Nephron (organoid): ENCODE results near the gene C16orf82.

ENCODE experiments used
- H3K27ac Mint-ChIP-seq, 3 experiments: 2 replicates each; pipeline ENCODE4 v1.8.0; 2020; ENCODE audit warnings: mixed read lengths in 3 of 3, mild to moderate bottlenecking in 2 of 3, moderate library complexity in 1 of 3
- H3K27me3 Mint-ChIP-seq: 2 replicates; pipeline ENCODE4 v1.8.0; 2021; ENCODE audit warnings: low read depth, mild to moderate bottlenecking, moderate library complexity, mixed read lengths
- H3K36me3 Mint-ChIP-seq: 2 replicates; pipeline ENCODE4 v1.8.0; 2020; ENCODE audit warnings: low read depth, mixed read lengths
- H3K4me1 Mint-ChIP-seq: 2 replicates; pipeline ENCODE4 v1.8.0; 2020; ENCODE audit warnings: mixed read lengths
- H3K4me3 Mint-ChIP-seq, 3 experiments: 2 replicates each; pipeline ENCODE4 v1.8.0; 2020; ENCODE audit warnings: mild to moderate bottlenecking in 3 of 3, mixed read lengths in 3 of 3, moderate library complexity in 2 of 3
- H3K9me3 Mint-ChIP-seq: 2 replicates; pipeline ENCODE4 v1.8.0; 2020; ENCODE audit warnings: mixed read lengths
- TF ChIP-seq, protein P1 (sequence below), 3 experiments: fragments of 200-600 bp; sonication (generic); IDR thresholded peaks; one replicate each; pipeline ENCODE4 v1.5.0; 2021; ENCODE audit warnings: antibody characterized with exemption in 3 of 3; ENCODE audit not compliant: unreplicated experiment in 3 of 3

C16orf82 gene

DNA sequence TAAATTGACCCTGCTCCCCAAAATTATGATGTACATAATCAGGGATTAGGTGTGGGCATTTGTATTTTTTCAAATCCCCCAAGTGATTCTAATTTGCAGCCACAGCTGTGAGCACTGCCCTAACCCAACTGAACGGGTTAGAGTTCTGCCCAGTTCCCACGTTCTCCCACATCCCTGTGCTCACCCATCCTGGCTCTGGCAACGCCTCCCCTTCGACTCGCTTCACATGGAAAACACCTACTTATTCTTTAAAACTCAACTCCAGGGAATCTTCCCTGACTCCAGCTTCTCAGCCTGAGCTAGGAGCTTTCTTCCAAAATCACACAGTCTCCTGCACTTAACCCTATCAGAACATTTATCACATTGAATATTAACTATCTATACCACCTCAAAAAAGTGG is 17.6 kb upstream of the C16orf82 start:
- Mint-ChIP-seq H3K4me1 (no peaks in the 10 kb centered on the region), H3K27me3 (no peaks in the 10 kb centered on the region), H3K9me3 (no peaks in the 10 kb centered on the region), H3K36me3 (no peaks in the 10 kb centered on the region), H3K27ac (no peak overlapping the region), H3K4me3 (no peak overlapping the region)
- TF ChIP-seq, protein P1, sequence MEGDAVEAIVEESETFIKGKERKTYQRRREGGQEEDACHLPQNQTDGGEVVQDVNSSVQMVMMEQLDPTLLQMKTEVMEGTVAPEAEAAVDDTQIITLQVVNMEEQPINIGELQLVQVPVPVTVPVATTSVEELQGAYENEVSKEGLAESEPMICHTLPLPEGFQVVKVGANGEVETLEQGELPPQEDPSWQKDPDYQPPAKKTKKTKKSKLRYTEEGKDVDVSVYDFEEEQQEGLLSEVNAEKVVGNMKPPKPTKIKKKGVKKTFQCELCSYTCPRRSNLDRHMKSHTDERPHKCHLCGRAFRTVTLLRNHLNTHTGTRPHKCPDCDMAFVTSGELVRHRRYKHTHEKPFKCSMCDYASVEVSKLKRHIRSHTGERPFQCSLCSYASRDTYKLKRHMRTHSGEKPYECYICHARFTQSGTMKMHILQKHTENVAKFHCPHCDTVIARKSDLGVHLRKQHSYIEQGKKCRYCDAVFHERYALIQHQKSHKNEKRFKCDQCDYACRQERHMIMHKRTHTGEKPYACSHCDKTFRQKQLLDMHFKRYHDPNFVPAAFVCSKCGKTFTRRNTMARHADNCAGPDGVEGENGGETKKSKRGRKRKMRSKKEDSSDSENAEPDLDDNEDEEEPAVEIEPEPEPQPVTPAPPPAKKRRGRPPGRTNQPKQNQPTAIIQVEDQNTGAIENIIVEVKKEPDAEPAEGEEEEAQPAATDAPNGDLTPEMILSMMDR (IDR thresholded peaks at IDR 0.05; ENCODE audit: unreplicated experiment in 3 of 3), result no peak

DNA sequence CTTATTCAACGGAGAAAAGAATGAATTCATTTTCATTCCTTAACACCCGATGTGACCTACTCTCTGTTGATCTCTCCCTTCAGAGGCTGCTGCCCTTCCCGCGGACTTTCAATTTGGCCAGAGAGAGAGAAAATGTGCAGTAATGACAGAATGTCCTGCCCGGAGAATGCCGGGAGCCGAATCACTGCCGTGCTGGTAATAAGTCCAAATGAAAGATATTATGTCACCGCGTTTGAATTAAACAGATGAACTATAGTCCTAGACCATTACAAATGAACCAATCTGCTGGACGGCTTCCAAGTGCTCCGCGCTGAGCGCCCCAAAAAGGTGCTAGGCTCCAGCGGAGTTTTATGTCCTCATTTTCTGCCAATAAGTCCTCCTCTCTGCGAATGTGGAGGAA is 14.7 kb upstream of the C16orf82 start:
- no peak overlapping the region for H3K4me3 Mint-ChIP-seq
- no peak overlapping the region for H3K27ac Mint-ChIP-seq
- no peaks in the 10 kb centered on the region for H3K36me3 Mint-ChIP-seq
- H3K4me1 Mint-ChIP-seq, result no peaks in the 10 kb centered on the region
- H3K27me3 Mint-ChIP-seq, result peaks cover 7% of the 10 kb centered on the region
- TF ChIP-seq, protein P1 (IDR thresholded peaks at IDR 0.05; ENCODE audit: unreplicated experiment in 3 of 3), result no peak
- peaks cover 3% of the 10 kb centered on the region for H3K9me3 Mint-ChIP-seq

DNA sequence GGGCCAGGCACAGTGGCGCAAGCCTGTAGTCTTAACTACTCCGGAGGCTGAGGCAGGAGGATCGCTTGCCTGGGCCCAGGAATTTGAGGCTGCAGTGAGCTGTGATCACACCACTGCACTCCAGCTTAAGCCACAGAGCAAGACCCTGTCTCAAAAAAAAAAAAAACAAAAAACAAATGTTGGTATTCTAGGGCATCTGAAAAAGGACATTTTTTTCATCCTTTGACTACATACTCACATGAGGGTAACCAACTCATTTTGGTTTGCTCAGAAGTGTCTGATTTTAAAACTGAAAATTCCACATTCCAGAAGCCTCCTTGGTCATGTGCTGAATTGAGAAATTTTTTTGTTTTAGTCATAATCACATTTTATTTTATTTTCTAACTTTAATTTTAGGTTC is 12.7 kb upstream of the C16orf82 start:
- Mint-ChIP-seq H3K27ac (no peak overlapping the region), H3K4me3 (no peak overlapping the region), H3K9me3 (peaks cover 3% of the 10 kb centered on the region), H3K27me3 (peaks cover 7% of the 10 kb centered on the region), H3K4me1 (no peaks in the 10 kb centered on the region), H3K36me3 (no peaks in the 10 kb centered on the region)
- TF ChIP-seq, protein P1 (IDR thresholded peaks at IDR 0.05; ENCODE audit: unreplicated experiment in 3 of 3), result no peak

DNA sequence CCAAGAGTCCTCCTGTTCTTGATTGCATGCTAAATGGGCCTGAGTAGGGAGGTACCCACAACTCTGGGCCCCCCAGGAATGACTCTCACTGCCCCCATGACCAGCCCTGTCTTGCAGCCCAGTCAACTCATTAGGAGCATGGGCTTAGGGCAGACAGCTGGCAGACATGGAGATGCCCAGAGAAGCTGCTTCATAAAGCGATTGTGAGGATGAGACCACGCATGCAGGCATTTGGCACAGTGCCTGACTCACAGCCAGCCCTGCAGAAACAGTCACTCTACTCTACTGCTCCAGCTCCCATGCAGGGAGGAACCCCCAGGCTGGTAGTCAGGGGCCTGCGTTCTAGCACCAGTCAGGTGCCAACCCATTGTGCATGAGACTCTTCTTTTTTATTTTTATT is 8.4 kb upstream of the C16orf82 start:
- H3K36me3 Mint-ChIP-seq, result no peaks in the 10 kb centered on the region
- H3K27me3 Mint-ChIP-seq, result peaks cover 10% of the 10 kb centered on the region
- no peaks in the 10 kb centered on the region for H3K4me1 Mint-ChIP-seq
- H3K4me3 Mint-ChIP-seq, result no peak overlapping the region
- H3K27ac Mint-ChIP-seq, result no peak overlapping the region
- TF ChIP-seq, protein P1 (IDR thresholded peaks at IDR 0.05; ENCODE audit: unreplicated experiment in 3 of 3), result no peak
- peaks cover 3% of the 10 kb centered on the region for H3K9me3 Mint-ChIP-seq

DNA sequence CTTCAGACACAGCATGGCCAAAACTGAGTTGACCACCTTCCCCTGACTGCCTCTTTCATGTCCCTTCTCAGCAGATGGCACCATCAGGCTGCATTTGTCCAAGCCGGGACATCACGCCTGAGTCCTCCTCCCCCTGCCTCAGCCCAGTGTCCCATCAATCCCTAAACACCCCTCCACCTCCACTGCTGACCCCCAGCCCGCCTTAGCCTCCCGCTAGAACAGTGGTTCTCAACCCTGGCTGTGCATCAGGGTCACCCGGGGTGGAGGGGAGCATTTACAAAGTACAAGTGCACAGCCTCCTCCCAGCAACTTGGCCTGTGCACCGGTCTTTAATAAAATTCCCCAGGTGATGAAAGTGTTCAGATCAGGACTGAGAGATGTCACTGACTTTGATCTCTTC is 4.0 kb downstream of the C16orf82 start:
- no peak overlapping the region for H3K4me3 Mint-ChIP-seq
- no peak overlapping the region for H3K27ac Mint-ChIP-seq
- H3K9me3 Mint-ChIP-seq, result peaks cover 4% of the 10 kb centered on the region
- TF ChIP-seq, protein P1 (IDR thresholded peaks at IDR 0.05; ENCODE audit: unreplicated experiment in 3 of 3), result no peak
- peaks cover 24% of the 10 kb centered on the region for H3K27me3 Mint-ChIP-seq
- no peaks in the 10 kb centered on the region for H3K4me1 Mint-ChIP-seq
- no peaks in the 10 kb centered on the region for H3K36me3 Mint-ChIP-seq

DNA sequence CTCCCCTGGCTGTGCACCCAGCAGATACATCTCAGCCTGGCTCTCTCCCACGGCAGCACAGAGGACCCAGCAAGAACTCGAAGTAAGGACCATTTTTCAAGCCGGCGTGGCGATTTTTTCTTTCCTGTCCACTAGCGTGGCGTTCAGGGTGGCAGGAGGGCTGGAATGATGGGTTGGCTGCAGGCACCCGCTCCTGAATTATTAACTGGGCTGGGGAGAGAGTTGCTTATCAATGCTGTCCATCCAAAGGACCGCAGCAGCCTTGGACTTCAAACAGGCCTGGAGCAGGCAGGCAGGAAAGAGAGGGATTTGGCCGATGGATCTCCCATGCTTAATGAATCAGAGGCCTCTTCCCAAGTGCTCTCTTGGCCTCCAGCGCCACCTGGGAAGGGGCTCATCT is 7.0 kb downstream of the C16orf82 start:
- no peaks in the 10 kb centered on the region for H3K4me1 Mint-ChIP-seq
- H3K9me3 Mint-ChIP-seq, result peaks cover 10% of the 10 kb centered on the region
- H3K4me3 Mint-ChIP-seq, result no peak overlapping the region
- H3K36me3 Mint-ChIP-seq, result no peaks in the 10 kb centered on the region
- H3K27ac Mint-ChIP-seq, result no peak overlapping the region
- H3K27me3 Mint-ChIP-seq, result peaks cover 16% of the 10 kb centered on the region
- TF ChIP-seq, protein P1 (IDR thresholded peaks at IDR 0.05; ENCODE audit: unreplicated experiment in 3 of 3), result no peak
